Esophagus (tissue), 2 donors: ENCODE measurements around the gene PLG. TPM values are rescaled to one million over a fixed set of nuclear protein-coding genes. Genes with fewer than 3 reads are reported as not detected.
"Not testable (repeated sequence)": the region's sequence is repeated elsewhere in the genome, so short reads cannot be mapped to it uniquely, and the experiment has no call there.

ENCODE experiments used
- H3K27ac ChIP-seq, 2 donors: one replicate each; pipeline ENCODE4 v1.5.1; 2013; ENCODE audit warnings: low read depth in 2 of 2, mild to moderate bottlenecking in 2 of 2, inconsistent platforms in 1 of 2, low read length in 1 of 2, moderate library complexity in 1 of 2
- H3K27me3 ChIP-seq, 2 donors: one replicate each; pipeline ENCODE4 v1.6.1; 2013; ENCODE audit warnings: low read length in 2 of 2, control low read depth in 1 of 2, mild to moderate bottlenecking in 1 of 2; ENCODE audit not compliant: insufficient read depth in 2 of 2, control insufficient read depth in 1 of 2
- H3K36me3 ChIP-seq, 2 donors: one replicate each; pipeline ENCODE4 v1.6.1; 2013; ENCODE audit warnings: low read length in 1 of 2; ENCODE audit not compliant: control insufficient read depth in 2 of 2, insufficient read depth in 2 of 2
- H3K4me1 ChIP-seq, 2 donors: one replicate each; pipeline ENCODE4 v1.6.1; 2013; ENCODE audit warnings: low read length in 1 of 2; ENCODE audit not compliant: control insufficient read depth in 2 of 2, insufficient read depth in 2 of 2
- H3K4me3 ChIP-seq, 2 donors: one replicate each; pipeline ENCODE4 v1.5.1; 2013; ENCODE audit warnings: low read length in 2 of 2, mild to moderate bottlenecking in 2 of 2, low read depth in 1 of 2, moderate library complexity in 1 of 2
- H3K9me3 ChIP-seq, 2 donors: one replicate each; pipeline ENCODE4 v1.6.1; 2013; ENCODE audit warnings: mild to moderate bottlenecking in 2 of 2, low read depth in 1 of 2, low read length in 1 of 2, moderate library complexity in 1 of 2; ENCODE audit not compliant: control insufficient read depth in 2 of 2, insufficient read depth in 1 of 2
- WGBS, 2 donors: extraction: QIAGEN DNeasy Blood & Tissue Kit; methylation state at CpG; one replicate each; pipeline ENCODE4 v1.1.7; 2013; 5-methylcytosine and 5-hydroxymethylcytosine counted together
- polyA plus RNA-seq, 2 donors: library from polyadenylated mRNA; stranded (reverse); fragments of 200-250 nt; gene quantifications; one replicate each; pipeline ENCODE4 v1.2.3, GENCODE V29; 2013
- donor health status: healthy with polysubstance abuse.
- donor health status: Bipolar disorder and iron deficiency.

PLG gene
- polyA plus RNA-seq, 2 donors = not detected

DNA sequence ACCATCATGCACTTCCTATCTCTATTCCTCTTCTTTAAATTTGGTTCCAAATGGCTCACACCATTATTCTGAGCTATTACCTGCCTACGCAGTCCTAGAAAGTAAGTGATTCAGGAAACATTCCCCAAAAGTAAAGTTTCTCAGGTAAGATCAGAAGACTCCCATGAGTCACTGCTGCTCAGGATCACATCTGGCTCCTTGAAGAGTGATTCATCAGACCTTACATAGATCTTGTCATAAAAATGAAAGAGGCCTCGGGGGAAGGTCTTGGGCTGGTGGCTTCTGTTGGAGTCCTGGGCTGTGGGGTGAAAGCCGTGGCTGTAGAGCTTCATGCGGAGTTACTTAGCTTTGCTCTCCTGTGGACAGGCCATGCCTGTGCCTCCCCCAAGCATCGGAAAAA is 35.9 kb downstream of the PLG start:
- no peaks in the 10 kb centered on the region for H3K36me3 ChIP-seq
- no peaks in the 10 kb centered on the region for H3K27me3 ChIP-seq
- H3K4me1 ChIP-seq = no peaks in the 10 kb centered on the region
- H3K27ac ChIP-seq = no peak overlapping the region
- 86% methylated on average over 5 of the region's 5 CpGs for WGBS, 2 donors
- no peak overlapping the region for H3K4me3 ChIP-seq
- H3K9me3 ChIP-seq = no peaks in the 10 kb centered on the region

DNA sequence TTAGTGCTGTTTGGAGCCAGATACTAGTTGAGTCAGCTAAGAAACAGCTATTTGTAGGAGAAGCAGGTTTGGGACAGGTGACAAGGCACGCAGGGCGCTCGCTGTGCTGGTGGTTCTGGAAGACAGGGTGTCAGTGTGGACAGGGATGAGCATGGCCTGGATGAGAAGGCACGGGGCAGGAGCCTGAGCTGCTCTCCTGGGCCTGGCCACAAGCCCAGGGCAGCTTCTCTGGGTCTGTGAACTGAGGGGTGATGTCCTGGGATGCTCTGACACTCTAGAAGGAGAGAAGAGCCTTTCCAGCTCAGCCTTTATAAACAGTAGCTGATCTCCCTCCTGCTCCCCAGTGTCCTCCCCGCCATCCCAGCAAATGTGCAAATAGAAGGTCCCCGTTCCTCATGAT is 37.9 kb downstream of the PLG start:
- no peak overlapping the region for H3K27ac ChIP-seq
- no peaks in the 10 kb centered on the region for H3K4me1 ChIP-seq
- no peaks in the 10 kb centered on the region for H3K9me3 ChIP-seq
- no peak overlapping the region for H3K4me3 ChIP-seq
- WGBS, 2 donors = 88 to 92% methylated on average over 6 of the region's 6 CpGs
- no peaks in the 10 kb centered on the region for H3K27me3 ChIP-seq
- no peaks in the 10 kb centered on the region for H3K36me3 ChIP-seq

DNA sequence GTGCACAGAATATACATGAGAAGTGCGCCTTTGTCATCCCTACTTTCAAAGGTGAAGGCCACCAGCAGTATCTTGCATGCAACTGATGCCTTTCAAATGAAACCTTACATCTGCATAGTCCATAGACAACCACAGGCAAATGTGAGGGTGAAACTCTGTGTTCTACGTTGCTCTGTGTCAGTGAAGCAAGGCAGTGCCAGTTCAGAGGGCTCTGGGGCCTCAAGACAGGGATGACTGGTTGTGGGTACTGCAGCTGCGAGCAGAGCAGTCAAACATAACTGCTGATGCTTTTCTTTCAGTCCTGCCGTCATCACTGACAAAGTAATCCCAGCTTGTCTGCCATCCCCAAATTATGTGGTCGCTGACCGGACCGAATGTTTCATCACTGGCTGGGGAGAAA is 39.0 kb downstream of the PLG start:
- not testable (repeated sequence) for H3K4me1 ChIP-seq, H3K9me3 ChIP-seq, H3K4me3 ChIP-seq, H3K27me3 ChIP-seq, H3K27ac ChIP-seq, H3K36me3 ChIP-seq
- 79 to 85% methylated on average over 7 of the region's 7 CpGs for WGBS, 2 donors

DNA sequence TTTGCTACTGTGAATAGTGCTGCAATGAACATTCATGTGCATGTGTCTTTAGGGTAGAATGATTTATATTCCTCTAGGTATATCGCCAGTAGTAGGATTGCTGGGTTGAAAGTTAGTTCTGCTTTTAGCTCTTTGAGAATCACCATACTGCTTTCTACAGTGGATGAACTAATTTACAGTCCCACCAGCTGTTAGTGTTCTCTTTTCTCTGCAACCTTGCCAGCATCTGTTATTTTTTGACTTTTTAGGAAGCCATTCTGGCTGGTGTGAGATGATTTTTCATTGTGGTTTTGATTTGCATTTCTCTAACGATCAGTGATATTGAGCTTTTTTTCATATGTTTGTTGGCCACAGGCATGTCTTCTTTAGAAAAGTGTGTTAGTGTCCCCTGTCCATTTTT is 40.0 kb downstream of the PLG start:
- no peaks in the 10 kb centered on the region for H3K27me3 ChIP-seq
- no peaks in the 10 kb centered on the region for H3K9me3 ChIP-seq
- WGBS, 2 donors = 78 to 83% methylated on average over 2 of the region's 2 CpGs
- H3K4me3 ChIP-seq = no peak overlapping the region
- no peaks in the 10 kb centered on the region for H3K4me1 ChIP-seq
- H3K36me3 ChIP-seq = no peaks in the 10 kb centered on the region
- no peak overlapping the region for H3K27ac ChIP-seq

DNA sequence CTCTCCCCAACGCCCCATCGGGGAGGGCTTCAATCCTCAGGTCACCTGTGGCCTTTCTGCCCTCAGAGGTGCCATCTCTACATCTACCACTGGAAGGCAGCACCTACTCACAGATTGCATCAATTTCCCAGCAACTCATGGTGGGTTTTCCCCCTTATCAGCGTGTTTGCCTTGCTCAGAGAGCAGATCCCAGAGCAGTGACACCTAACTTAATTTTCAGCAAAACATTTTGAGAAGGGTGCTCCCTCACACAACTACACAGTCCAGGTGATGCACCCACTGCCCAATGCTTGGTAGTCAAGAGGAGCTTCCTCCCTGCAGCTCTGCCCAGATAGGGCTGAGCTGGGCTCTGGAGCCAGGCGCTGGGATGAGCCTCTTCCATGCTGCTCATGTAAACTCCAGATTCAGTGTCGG is 48.2 kb downstream of the PLG start:
- 34 to 43% methylated on average over 5 of the region's 5 CpGs for WGBS, 2 donors

DNA sequence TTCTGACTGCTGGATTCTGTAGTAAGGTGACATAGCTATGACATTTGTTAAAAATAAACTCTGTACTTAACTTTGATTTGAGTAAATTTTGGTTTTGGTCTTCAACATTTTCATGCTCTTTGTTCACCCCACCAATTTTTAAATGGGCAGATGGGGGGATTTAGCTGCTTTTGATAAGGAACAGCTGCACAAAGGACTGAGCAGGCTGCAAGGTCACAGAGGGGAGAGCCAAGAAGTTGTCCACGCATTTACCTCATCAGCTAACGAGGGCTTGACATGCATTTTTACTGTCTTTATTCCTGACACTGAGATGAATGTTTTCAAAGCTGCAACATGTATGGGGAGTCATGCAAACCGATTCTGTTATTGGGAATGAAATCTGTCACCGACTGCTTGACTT is 51.2 kb downstream of the PLG start:
- WGBS, 2 donors = 42 to 60% methylated on average over 3 to 4 of the region's 4 CpGs
- H3K9me3 ChIP-seq, H3K27me3 ChIP-seq, H3K4me1 ChIP-seq, H3K4me3 ChIP-seq, H3K36me3 ChIP-seq, H3K27ac ChIP-seq: not testable (repeated sequence)

More for the DNA sequence above, 48.2 kb downstream of the PLG start:
- H3K27me3 ChIP-seq = no peaks in the 10 kb centered on the region
- no peaks in the 10 kb centered on the region for H3K36me3 ChIP-seq
- H3K27ac ChIP-seq = no peak overlapping the region
- H3K4me1 ChIP-seq = no peaks in the 10 kb centered on the region
- no peaks in the 10 kb centered on the region for H3K9me3 ChIP-seq
- no peak overlapping the region for H3K4me3 ChIP-seq

DNA sequence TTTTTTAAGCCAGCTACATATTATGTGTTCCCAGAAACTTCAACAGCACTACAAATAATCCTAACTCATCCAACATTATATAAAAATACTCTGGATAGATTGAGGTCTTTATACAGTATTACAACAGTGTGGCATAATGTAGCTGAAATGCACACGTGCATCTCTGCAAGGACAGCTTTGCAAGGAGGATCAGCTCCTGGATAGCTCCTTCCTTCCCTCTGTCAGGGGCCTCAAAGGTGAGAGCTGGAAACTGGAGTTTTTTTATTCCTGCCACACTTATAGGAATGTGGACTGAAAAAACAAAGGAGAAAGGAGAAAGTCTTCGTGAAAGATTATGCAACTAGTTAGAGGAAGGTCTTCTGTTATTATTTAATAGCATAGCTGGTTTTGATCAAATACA is 53.1 kb downstream of the PLG start:
- Histone ChIP-seq H3K4me3 (no peak overlapping the region), H3K36me3 (no peaks in the 10 kb centered on the region), H3K9me3 (no peaks in the 10 kb centered on the region), H3K4me1 (no peaks in the 10 kb centered on the region), H3K27me3 (no peaks in the 10 kb centered on the region), H3K27ac (no peak overlapping the region)
- 29 to 39% methylated on average over 2 of the region's 2 CpGs for WGBS, 2 donors

DNA sequence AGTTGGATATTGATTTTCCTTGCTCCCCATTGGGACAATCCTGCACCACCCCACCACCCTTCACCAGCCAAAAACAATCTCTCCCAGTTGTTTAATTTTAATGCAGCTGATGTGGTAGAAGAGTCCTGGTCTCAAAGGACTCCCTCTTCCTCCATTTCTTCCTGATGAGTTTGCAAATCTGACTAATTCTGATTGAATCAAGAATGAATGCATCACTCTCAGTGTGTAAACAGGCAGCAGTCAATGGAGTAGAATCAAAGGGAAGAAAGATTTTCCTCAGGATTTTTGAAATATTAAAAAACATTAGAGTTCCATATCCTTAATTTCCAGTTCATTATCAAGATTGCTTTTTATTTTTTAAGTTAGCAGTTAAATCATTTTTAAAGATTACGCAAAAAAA is 54.0 kb downstream of the PLG start:
- Histone ChIP-seq H3K9me3 (no peaks in the 10 kb centered on the region), H3K27ac (no peak overlapping the region), H3K4me3 (no peak overlapping the region), H3K4me1 (no peaks in the 10 kb centered on the region), H3K27me3 (no peaks in the 10 kb centered on the region), H3K36me3 (no peaks in the 10 kb centered on the region)
- WGBS, 2 donors = 94 to 95% methylated on average over 1 of the region's 1 CpG

DNA sequence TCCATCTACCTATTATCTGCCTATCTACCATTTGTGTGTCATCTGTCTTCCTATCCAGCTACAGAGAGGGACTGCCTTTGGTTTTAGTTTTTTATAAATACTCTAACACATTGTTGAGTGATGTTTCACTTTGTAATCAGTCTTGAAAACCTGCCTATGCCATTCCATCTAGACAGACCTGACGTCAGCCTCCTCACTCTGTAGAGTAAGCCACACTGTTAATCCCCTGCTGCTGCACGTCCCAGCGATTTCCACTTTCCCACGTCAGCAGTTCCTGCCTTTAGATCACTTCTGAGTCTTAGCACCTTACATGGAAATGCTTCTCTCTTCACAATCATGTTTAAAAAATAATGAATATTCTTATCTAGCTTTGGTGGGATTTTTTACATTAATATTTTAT is 54.8 kb downstream of the PLG start:
- H3K36me3 ChIP-seq = no peaks in the 10 kb centered on the region
- H3K4me1 ChIP-seq = no peaks in the 10 kb centered on the region
- H3K27me3 ChIP-seq = no peaks in the 10 kb centered on the region
- no peaks in the 10 kb centered on the region for H3K9me3 ChIP-seq
- no peak overlapping the region for H3K27ac ChIP-seq
- 64% methylated on average over 4 of the region's 4 CpGs for WGBS, 2 donors
- no peak overlapping the region for H3K4me3 ChIP-seq

DNA sequence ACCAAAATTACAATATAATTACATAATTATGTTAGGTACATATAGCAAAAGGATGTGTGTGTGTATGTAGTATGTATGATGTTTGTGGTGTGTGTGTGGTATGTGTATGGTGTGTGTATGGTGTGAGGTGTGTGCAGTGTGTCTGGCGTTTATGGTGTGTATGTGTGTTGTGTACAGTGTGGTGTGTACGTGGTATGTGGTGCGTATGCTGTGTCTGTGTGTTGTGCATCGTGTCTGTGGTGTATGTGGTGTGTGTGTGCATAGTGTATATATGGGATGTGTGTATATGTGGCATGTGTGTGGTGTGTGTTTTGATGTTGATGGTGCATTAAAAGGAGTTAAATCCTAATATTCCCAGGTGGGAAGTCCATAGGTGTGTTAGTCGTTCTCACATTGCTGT is 62.8 kb downstream of the PLG start:
- Histone ChIP-seq H3K9me3 (no peaks in the 10 kb centered on the region), H3K4me1 (peaks cover 0 to 4% of the 10 kb centered on the region in 2 donors), H3K36me3 (no peaks in the 10 kb centered on the region), H3K4me3 (no peak overlapping the region), H3K27me3 (no peaks in the 10 kb centered on the region), H3K27ac (no peak overlapping the region)
- WGBS, 2 donors = 92 to 93% methylated on average over 5 of the region's 5 CpGs
